Activated T-helper 1 cell treated with anti-CD3 and anti-CD28 coated beads, Interleukin-12 subunit alpha, Interleukin-12 subunit beta, Interleukin-2, Interleukin-4 antibody, amounts not matched to agents 30 ng/mL and 10 ng/mL and 1 ng/mL, durations not matched to agents 14 hours and 24 hours and 36 hours (primary cell): ENCODE measurements around the gene PCTP. TPM values are rescaled to one million over a fixed set of nuclear protein-coding genes. Genes with fewer than 3 reads are reported as not detected.
A peak's percentile ranks its signal among the peaks of the same experiment; 100 is the strongest.

Source experiments
- DNase-seq: peaks from one replicate; pipeline ENCODE4 v3.0.0; 2021; ENCODE audit warnings: low spot score
- H3K27ac Mint-ChIP-seq: one replicate; pipeline ENCODE4 v1.8.0; 2021; ENCODE audit warnings: mild to moderate bottlenecking, mixed read lengths
- H3K27me3 Mint-ChIP-seq: one replicate; pipeline ENCODE4 v1.8.0; 2022; ENCODE audit warnings: mild to moderate bottlenecking, moderate library complexity, mixed read lengths; ENCODE audit not compliant: insufficient read depth
- H3K36me3 Mint-ChIP-seq: one replicate; pipeline ENCODE4 v1.8.0; 2021; ENCODE audit warnings: low read depth, mixed read lengths
- H3K4me1 Mint-ChIP-seq: one replicate; pipeline ENCODE4 v1.8.0; 2021; ENCODE audit warnings: low read depth, mixed read lengths
- H3K4me3 Mint-ChIP-seq: one replicate; pipeline ENCODE4 v1.8.0; 2021; ENCODE audit warnings: mild to moderate bottlenecking, moderate library complexity, mixed read lengths
- H3K9me3 Mint-ChIP-seq: one replicate; pipeline ENCODE4 v1.8.0; 2021; ENCODE audit warnings: mixed read lengths
- intact Hi-C: fragments of 100-400 bp; cut with micrococcal nuclease; formaldehyde crosslinking; loops from one replicate; pipeline ENCODE4 v1.15.1; 2024
- total RNA-seq: library from RNA; stranded (reverse); gene quantifications from 2 replicates; pipeline ENCODE4 v1.2.3, GENCODE V29; 2022

The PCTP gene
- total RNA-seq, 1 donor from 2014 or later = 7.7 TPM

GRCh38 chr17:55717898-55718735 is 32.7 kb upstream of the PCTP start:
- Mint-ChIP-seq H3K27ac (no peak overlapping the region), H3K27me3 (peaks cover 16% of the 10 kb centered on the region), H3K36me3 (no peaks in the 10 kb centered on the region), H3K9me3 (no peaks in the 10 kb centered on the region), H3K4me3 (no peak overlapping the region), H3K4me1 (no peaks in the 10 kb centered on the region)
- intact Hi-C loops = loop anchor here (1.0 to 2.0 kb wide), 3 partner anchors 17 to 192 kb away; no protein-coding TSS in a partner anchor
- peak; percentile 31 for DNase-seq

- no peaks in the 10 kb centered on the region for H3K36me3 Mint-ChIP-seq
- H3K4me1 Mint-ChIP-seq = no peaks in the 10 kb centered on the region
- peaks cover 37% of the 10 kb centered on the region for H3K27me3 Mint-ChIP-seq
- H3K27ac Mint-ChIP-seq = no peak overlapping the region
- DNase-seq = no peak
- intact Hi-C loops = no loop called here
- no peaks in the 10 kb centered on the region for H3K9me3 Mint-ChIP-seq
- no peak overlapping the region for H3K4me3 Mint-ChIP-seq
These were observed 29.7 kb upstream of the PCTP start for GRCh38 chr17:55720919-55721836.

- Mint-ChIP-seq H3K4me1 (no peaks in the 10 kb centered on the region), H3K27ac (no peak overlapping the region), H3K27me3 (peaks cover 43% of the 10 kb centered on the region), H3K36me3 (no peaks in the 10 kb centered on the region), H3K4me3 (no peak overlapping the region), H3K9me3 (no peaks in the 10 kb centered on the region)
- intact Hi-C loops = no loop called here
- no peak for DNase-seq
These were observed 28.7 kb upstream of the PCTP start for GRCh38 chr17:55722016-55722736.

GRCh38 chr17:55722742-55723487 is 27.9 kb upstream of the PCTP start, which contains the start of gene TMEM100:
Gene TMEM100, minus strand, starts transcription at chr17:55722864. Its CDS starts 1,794 bp downstream, at chr17:55721070.
- intact Hi-C loops = no loop called here
- Mint-ChIP-seq H3K4me1 (no peaks in the 10 kb centered on the region), H3K9me3 (no peaks in the 10 kb centered on the region), H3K4me3 (no peak within 1 kb of the TSS), H3K36me3 (no peaks in the 10 kb centered on the region), H3K27ac (no peak within 1 kb of the TSS), H3K27me3 (peaks cover 42% of the 10 kb centered on the region)
- DNase-seq = no peak

GRCh38 chr17:55723488-55723848 is 27.4 kb upstream of the PCTP start:
- Mint-ChIP-seq H3K4me1 (no peaks in the 10 kb centered on the region), H3K27me3 (peaks cover 42% of the 10 kb centered on the region)
- intact Hi-C loops = no loop called here

GRCh38 chr17:55726440-55726839 is 24.4 kb upstream of the PCTP start:
- Mint-ChIP-seq H3K4me3 (no peak overlapping the region), H3K4me1 (no peaks in the 10 kb centered on the region), H3K27me3 (peaks cover 52% of the 10 kb centered on the region), H3K27ac (no peak overlapping the region), H3K36me3 (no peaks in the 10 kb centered on the region), H3K9me3 (no peaks in the 10 kb centered on the region)
- DNase-seq = no peak
- intact Hi-C loops = no loop called here

More at GRCh38 chr17:55723488-55723848, 27.4 kb upstream of the PCTP start:
- DNase-seq = no peak
- Mint-ChIP-seq H3K27ac (no peak overlapping the region), H3K9me3 (no peaks in the 10 kb centered on the region), H3K4me3 (no peak overlapping the region), H3K36me3 (no peaks in the 10 kb centered on the region)

DNA sequence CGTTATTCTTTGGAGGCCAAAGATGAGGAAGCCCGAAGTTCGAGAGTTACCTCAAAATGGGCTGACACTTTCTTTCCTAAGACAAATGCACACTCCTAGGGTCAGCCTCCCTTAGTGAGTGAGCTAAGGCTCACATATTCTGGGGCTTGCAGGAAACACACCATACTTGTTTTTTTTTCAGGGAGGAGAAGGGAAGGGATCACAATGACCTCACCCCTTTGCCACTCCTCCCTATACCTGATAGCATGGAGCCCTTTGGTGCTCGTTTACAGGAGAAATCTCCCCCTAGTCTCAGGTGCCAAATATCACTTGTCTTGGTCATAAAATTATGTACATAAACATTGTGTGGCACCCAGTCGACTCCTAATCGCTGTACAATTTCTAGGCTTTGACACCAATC is 23.6 kb upstream of the PCTP start:
- H3K36me3 Mint-ChIP-seq = no peaks in the 10 kb centered on the region
- no peak overlapping the region for H3K4me3 Mint-ChIP-seq
- no peak for DNase-seq
- H3K4me1 Mint-ChIP-seq = no peaks in the 10 kb centered on the region
- peaks cover 52% of the 10 kb centered on the region for H3K27me3 Mint-ChIP-seq
- intact Hi-C loops = no loop called here
- H3K9me3 Mint-ChIP-seq = no peaks in the 10 kb centered on the region
- H3K27ac Mint-ChIP-seq = no peak overlapping the region

- Mint-ChIP-seq H3K4me3 (no peak overlapping the region), H3K27me3 (peaks cover 47% of the 10 kb centered on the region), H3K4me1 (no peaks in the 10 kb centered on the region), H3K36me3 (no peaks in the 10 kb centered on the region), H3K9me3 (no peaks in the 10 kb centered on the region), H3K27ac (no peak overlapping the region)
- intact Hi-C loops = no loop called here
- DNase-seq = no peak
These were observed 22.9 kb upstream of the PCTP start for GRCh38 chr17:55727920-55728319.

DNA sequence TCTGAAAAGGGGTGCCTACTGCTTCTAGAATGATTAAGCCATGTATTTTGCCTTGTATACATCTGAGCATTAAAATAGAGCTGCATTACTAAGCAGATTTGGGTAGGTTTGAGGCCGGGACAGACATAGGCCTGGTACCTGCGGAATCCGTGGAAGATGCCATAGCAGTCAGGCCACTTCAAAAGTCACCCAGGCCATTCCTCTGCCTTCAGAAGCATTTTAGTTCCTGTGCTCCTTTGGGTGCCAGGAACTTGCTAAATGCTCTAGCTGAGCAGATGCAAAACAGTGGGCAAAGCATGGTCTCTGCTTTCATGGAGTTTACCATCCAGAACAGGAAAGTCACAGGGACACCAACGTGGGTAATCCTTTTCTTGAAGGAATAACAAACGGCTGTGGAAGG is 22.5 kb upstream of the PCTP start:
- no peak for DNase-seq
- intact Hi-C loops = no loop called here
- Mint-ChIP-seq H3K27me3 (peaks cover 42% of the 10 kb centered on the region), H3K36me3 (no peaks in the 10 kb centered on the region), H3K4me1 (peaks cover 2% of the 10 kb centered on the region), H3K27ac (no peak overlapping the region), H3K4me3 (no peak overlapping the region), H3K9me3 (no peaks in the 10 kb centered on the region)

DNA sequence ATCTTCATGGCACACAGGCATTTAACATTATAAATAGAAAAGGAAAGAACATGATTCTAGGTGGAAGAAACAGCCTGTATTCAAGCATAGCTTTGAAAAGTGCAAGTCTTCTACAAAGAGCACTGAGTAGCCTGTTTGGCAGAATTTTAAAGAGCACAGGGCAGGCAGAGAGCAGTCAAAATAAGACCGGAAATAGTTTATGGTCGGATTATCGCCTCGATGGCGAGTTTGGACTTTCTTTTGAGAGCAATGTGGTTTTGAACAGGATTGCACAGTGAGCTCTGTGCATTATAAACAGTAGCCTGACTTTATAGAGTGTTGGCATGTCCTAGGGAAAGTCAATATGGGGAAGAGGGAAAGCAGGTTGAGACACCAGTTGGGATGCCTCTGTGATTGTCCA is 22.0 kb upstream of the PCTP start:
- H3K27ac Mint-ChIP-seq = no peak overlapping the region
- no peaks in the 10 kb centered on the region for H3K9me3 Mint-ChIP-seq
- intact Hi-C loops = no loop called here
- H3K27me3 Mint-ChIP-seq = peaks cover 41% of the 10 kb centered on the region
- no peak for DNase-seq
- H3K36me3 Mint-ChIP-seq = no peaks in the 10 kb centered on the region
- no peak overlapping the region for H3K4me3 Mint-ChIP-seq
- H3K4me1 Mint-ChIP-seq = peaks cover 7% of the 10 kb centered on the region

DNA sequence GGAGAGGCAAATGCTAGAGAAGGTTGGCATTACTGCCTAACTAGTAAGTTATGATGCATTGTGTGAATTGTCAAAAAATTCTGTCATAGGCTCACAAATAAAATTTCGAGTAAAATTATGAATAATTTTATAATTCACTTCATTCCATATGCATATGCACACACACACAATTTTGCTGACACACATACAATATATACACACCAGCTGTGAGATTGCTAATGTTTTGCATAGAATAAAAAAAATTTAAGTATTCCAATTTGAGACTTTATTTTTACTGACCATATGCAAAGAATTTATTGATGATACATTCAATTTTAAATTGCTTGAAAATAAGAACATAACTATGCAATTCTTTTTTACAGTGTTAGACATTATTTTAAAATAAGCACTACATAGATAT is 21.4 kb upstream of the PCTP start:
- intact Hi-C loops = no loop called here
- Mint-ChIP-seq H3K27me3 (peaks cover 37% of the 10 kb centered on the region), H3K27ac (no peak overlapping the region), H3K36me3 (no peaks in the 10 kb centered on the region), H3K4me1 (peaks cover 13% of the 10 kb centered on the region), H3K9me3 (no peaks in the 10 kb centered on the region), H3K4me3 (no peak overlapping the region)
- no peak for DNase-seq

GRCh38 chr17:55730380-55730779 is 20.5 kb upstream of the PCTP start:
- no peak overlapping the region for H3K4me3 Mint-ChIP-seq
- no peaks in the 10 kb centered on the region for H3K36me3 Mint-ChIP-seq
- no peak overlapping the region for H3K27ac Mint-ChIP-seq

More at GRCh38 chr17:55730380-55730779, 20.5 kb upstream of the PCTP start:
- H3K4me1 Mint-ChIP-seq = peaks cover 16% of the 10 kb centered on the region
- H3K9me3 Mint-ChIP-seq = no peaks in the 10 kb centered on the region
- peaks cover 30% of the 10 kb centered on the region for H3K27me3 Mint-ChIP-seq
- intact Hi-C loops = no loop called here
- DNase-seq = no peak
